Neural progenitor cell (in vitro differentiated cells): Measurements from ENCODE around the gene CMTM8. TPM values are rescaled to one million over a fixed set of nuclear protein-coding genes. Genes with fewer than 3 reads are reported as not detected.

Experiments used
- DNase-seq: peaks from one replicate; pipeline ENCODE4 v3.0.0-alpha.2; 2016; ENCODE audit warnings: low spot score
- H2AFZ ChIP-seq: fragments of 200-600 bp; sonication (generic); replicated peaks from 2 replicates; pipeline ENCODE4 v1.6.1; 2016; ENCODE audit warnings: antibody characterized with exemption
- H3F3A ChIP-seq: fragments of 200-600 bp; sonication (generic); 2 replicates; pipeline ENCODE4 v1.6.1; 2016; ENCODE audit warnings: antibody characterized with exemption, low read depth
- H3K27ac ChIP-seq: fragments of 200-600 bp; sonication (generic); 2 replicates; pipeline ENCODE4 v1.5.1; 2016; ENCODE audit warnings: mild to moderate bottlenecking
- H3K27me3 ChIP-seq: fragments of 200-600 bp; sonication (generic); 2 replicates; pipeline ENCODE4 v1.6.1; 2016; ENCODE audit warnings: mild to moderate bottlenecking, moderate library complexity
- H3K36me3 ChIP-seq: fragments of 200-600 bp; sonication (generic); 2 replicates; pipeline ENCODE4 v1.5.1; 2016
- H3K4me1 ChIP-seq: fragments of 200-600 bp; sonication (generic); 2 replicates; pipeline ENCODE4 v1.6.1; 2016; ENCODE audit warnings: mixed run types
- H3K4me2 ChIP-seq: fragments of 200-600 bp; sonication (generic); 2 replicates; pipeline ENCODE4 v1.6.1; 2016
- H3K4me3 ChIP-seq: fragments of 200-600 bp; sonication (generic); 2 replicates; pipeline ENCODE4 v1.5.1; 2016
- H3K79me2 ChIP-seq: fragments of 200-600 bp; sonication (generic); 2 replicates; pipeline ENCODE4 v1.6.1; 2016; ENCODE audit warnings: low read depth
- H3K9ac ChIP-seq: fragments of 200-600 bp; sonication (generic); 2 replicates; pipeline ENCODE4 v1.6.1; 2016
- H3K9me3 ChIP-seq: fragments of 200-600 bp; sonication (generic); 2 replicates; pipeline ENCODE4 v1.5.1; 2016; ENCODE audit warnings: low read depth
- H4K20me1 ChIP-seq: fragments of 200-600 bp; sonication (generic); 2 replicates; pipeline ENCODE4 v1.6.1; 2016; ENCODE audit warnings: low read depth
- H3K27ac Mint-ChIP-seq: 3 replicates; pipeline ENCODE4 v1.8.0; 2021; ENCODE audit warnings: mixed read lengths
- H3K27me3 Mint-ChIP-seq: 2 replicates; pipeline ENCODE4 v1.8.0; 2022; ENCODE audit warnings: low read depth, mild to moderate bottlenecking, inconsistent platforms, moderate library complexity, mixed read lengths; ENCODE audit not compliant: insufficient read depth
- H3K36me3 Mint-ChIP-seq: 3 replicates; pipeline ENCODE4 v1.8.0; 2021; ENCODE audit warnings: mixed read lengths
- H3K4me1 Mint-ChIP-seq: 3 replicates; pipeline ENCODE4 v1.8.0; 2021; ENCODE audit warnings: mixed read lengths
- H3K4me3 Mint-ChIP-seq: 3 replicates; pipeline ENCODE4 v1.8.0; 2021; ENCODE audit warnings: mild to moderate bottlenecking, moderate library complexity, mixed read lengths
- H3K9me3 Mint-ChIP-seq: 3 replicates; pipeline ENCODE4 v1.8.0; 2020; ENCODE audit warnings: mixed read lengths
- CTCF ChIP-seq: fragments of 200-600 bp; sonication (generic); IDR thresholded peaks from 2 replicates; pipeline ENCODE4 v1.5.1; 2017; ENCODE audit warnings: antibody characterized with exemption, mild to moderate bottlenecking
- EZH2 ChIP-seq: fragments of 200-600 bp; sonication (generic); IDR thresholded peaks from 2 replicates; pipeline ENCODE4 v1.6.1; 2017; ENCODE audit warnings: antibody characterized with exemption, mild to moderate bottlenecking, moderate library complexity
- EZH2phosphoT487 ChIP-seq: fragments of 200-600 bp; sonication (generic); IDR thresholded peaks from 2 replicates; pipeline ENCODE4 v1.6.1; 2017; ENCODE audit warnings: antibody characterized with exemption
- total RNA-seq: library from RNA; depleted of rRNA; stranded (reverse); fragments of >200 nt; gene quantifications from 2 replicates; pipeline ENCODE4 v1.2.3, GENCODE V29; 2015; ENCODE audit warnings: low replicate concordance

The CMTM8 gene
- total RNA-seq, 1 donor from 2014 or later: 2.1 TPM

DNA sequence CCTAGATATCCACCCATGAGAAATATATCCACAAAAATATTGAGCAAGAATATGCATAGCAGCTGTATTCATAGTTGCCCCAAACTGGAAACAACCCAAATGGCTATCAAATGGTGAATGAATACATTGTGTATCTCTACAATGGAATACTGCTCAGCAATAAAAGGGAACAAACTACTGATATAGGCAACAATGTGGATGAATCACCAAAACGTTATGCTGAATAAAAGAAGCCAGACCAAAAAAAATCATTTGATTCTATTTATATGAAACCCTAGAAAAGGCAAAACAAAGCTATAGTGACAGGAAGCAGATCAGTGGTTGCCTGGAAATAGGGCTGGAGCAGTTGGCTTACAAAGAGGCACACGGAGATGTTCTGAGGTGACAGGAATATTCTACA lies 137.6 kb downstream of the CMTM8 start:
- peaks cover 32% of the 10 kb centered on the region for H3K4me1 Mint-ChIP-seq
- H3K27ac Mint-ChIP-seq: no peak overlapping the region
- no peak overlapping the region for H3K4me3 Mint-ChIP-seq
- no peak overlapping the region for H3K4me2 ChIP-seq
- H3K9ac ChIP-seq: no peak overlapping the region
- H3K36me3 Mint-ChIP-seq: no peaks in the 10 kb centered on the region
- H3K9me3 Mint-ChIP-seq: no peaks in the 10 kb centered on the region
- no peaks in the 10 kb centered on the region for H3K79me2 ChIP-seq
- no peaks in the 10 kb centered on the region for H4K20me1 ChIP-seq
- DNase-seq: no peak
- H3K4me1 ChIP-seq: peaks cover 6% of the 10 kb centered on the region
- no peak overlapping the region for H2AFZ ChIP-seq
- H3K27me3 ChIP-seq: no peaks in the 10 kb centered on the region
- no peak overlapping the region for H3K4me3 ChIP-seq
- no peaks in the 10 kb centered on the region for H3F3A ChIP-seq
- H3K36me3 ChIP-seq: no peaks in the 10 kb centered on the region
- TF ChIP-seq CTCF (no peak), EZH2phosphoT487 (no peak), EZH2 (no peak)
- no peak overlapping the region for H3K27ac ChIP-seq
- H3K27me3 Mint-ChIP-seq: peaks cover 4% of the 10 kb centered on the region
- no peaks in the 10 kb centered on the region for H3K9me3 ChIP-seq

DNA sequence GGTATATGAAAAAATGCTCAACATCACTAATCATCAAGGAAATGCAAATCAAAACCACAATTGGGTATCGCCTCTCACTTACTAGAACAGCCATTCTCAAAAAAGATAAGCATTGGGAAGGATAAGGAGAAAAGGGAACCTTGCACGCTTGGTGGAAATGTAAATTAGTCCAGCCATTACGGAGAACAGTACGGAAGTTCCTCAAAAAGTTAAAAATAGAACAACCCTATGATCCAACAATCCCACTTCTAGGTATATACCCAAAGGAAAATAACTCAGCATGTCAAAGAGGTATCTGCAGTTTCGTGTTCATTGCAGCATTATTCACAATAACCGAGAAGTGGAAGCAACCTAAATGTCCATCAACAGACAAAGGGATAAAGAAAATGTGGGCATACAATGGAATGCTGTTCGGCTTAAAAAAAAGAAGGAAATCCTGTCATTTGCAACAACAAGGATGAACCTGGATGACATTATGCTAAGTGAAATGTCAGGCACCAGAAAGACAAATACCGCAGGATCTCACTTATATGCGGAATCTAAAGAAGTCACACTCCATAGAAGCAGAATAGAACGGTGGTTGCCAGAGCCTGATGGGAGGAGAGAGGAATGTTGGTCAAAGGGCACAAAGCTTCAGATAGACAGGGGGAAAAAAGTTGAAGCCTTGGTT lies 141.5 kb downstream of the CMTM8 start:
- Histone ChIP-seq H3K27me3 (no peaks in the 10 kb centered on the region), H3F3A (no peaks in the 10 kb centered on the region), H3K4me2 (no peak overlapping the region), H3K4me1 (peaks cover 10% of the 10 kb centered on the region), H2AFZ (no peak overlapping the region), H3K9me3 (no peaks in the 10 kb centered on the region), H3K79me2 (no peaks in the 10 kb centered on the region), H3K36me3 (no peaks in the 10 kb centered on the region), H4K20me1 (no peaks in the 10 kb centered on the region), H3K27ac (no peak overlapping the region), H3K4me3 (no peak overlapping the region), H3K9ac (no peak overlapping the region)
- no peak for TF ChIP-seq EZH2phosphoT487
- no peak for TF ChIP-seq EZH2
- TF ChIP-seq CTCF: no peak
- Mint-ChIP-seq H3K9me3 (no peaks in the 10 kb centered on the region), H3K4me1 (peaks cover 45% of the 10 kb centered on the region), H3K27me3 (peaks cover 12% of the 10 kb centered on the region), H3K27ac (no peak overlapping the region), H3K36me3 (no peaks in the 10 kb centered on the region), H3K4me3 (no peak overlapping the region)
- no peak for DNase-seq

DNA sequence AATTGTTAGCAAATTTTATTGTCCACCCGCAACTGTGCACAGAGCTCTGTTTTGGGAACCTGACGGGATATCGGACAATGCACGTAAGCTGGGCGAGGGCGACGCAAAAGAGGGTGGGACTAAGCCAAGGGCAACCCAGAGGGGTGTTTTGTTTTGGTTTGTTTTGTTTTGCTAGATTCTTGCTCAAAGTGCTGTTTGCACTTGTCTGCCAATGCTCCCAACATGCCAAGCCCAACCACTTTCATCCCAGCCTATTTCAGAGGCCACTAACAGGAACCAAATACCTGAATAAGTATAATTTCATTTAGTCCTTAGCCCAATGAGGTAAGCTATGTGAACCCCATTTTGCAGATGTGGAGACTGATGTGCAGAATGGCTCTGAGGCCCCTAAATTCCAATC lies 143.4 kb downstream of the CMTM8 start:
- DNase-seq: no peak
- Histone ChIP-seq H2AFZ (no peak overlapping the region), H3K79me2 (no peaks in the 10 kb centered on the region), H3K9me3 (no peaks in the 10 kb centered on the region), H3K4me1 (peaks cover 19% of the 10 kb centered on the region), H3K27me3 (no peaks in the 10 kb centered on the region), H3K36me3 (no peaks in the 10 kb centered on the region), H3F3A (no peaks in the 10 kb centered on the region), H3K9ac (no peak overlapping the region), H3K27ac (no peak overlapping the region), H4K20me1 (no peaks in the 10 kb centered on the region), H3K4me3 (no peak overlapping the region), H3K4me2 (no peak overlapping the region)
- Mint-ChIP-seq H3K4me1 (peaks cover 48% of the 10 kb centered on the region), H3K27me3 (peaks cover 8% of the 10 kb centered on the region), H3K4me3 (no peak overlapping the region), H3K9me3 (no peaks in the 10 kb centered on the region), H3K27ac (no peak overlapping the region), H3K36me3 (no peaks in the 10 kb centered on the region)
- TF ChIP-seq CTCF: no peak
- no peak for TF ChIP-seq EZH2
- TF ChIP-seq EZH2phosphoT487: no peak
